IMR-90 (cell line): Measurements from ENCODE around the gene SGCA. TPM values are rescaled to one million over a fixed set of nuclear protein-coding genes. Genes with fewer than 3 reads are reported as not detected.
A peak's percentile ranks its signal among the peaks of the same experiment; 100 is the strongest.

Experiments used
- ATAC-seq: fragments of 200-7000 bp; cut with Tn5 transposase; 2 replicates; pipeline ENCODE4 v1.9.1; 2020; ENCODE audit warnings: low read depth, mild to moderate bottlenecking, moderate library complexity
- BruUV-seq: library from RNA; stranded (reverse); fragments of 400-500 nt; replicated peaks from 2 replicates; lab custom pipeline; 2021; lab: Mats Ljungman, UMichigan
- CTCF ChIA-PET: fragments of 300-600 bp; formaldehyde crosslinking; extraction: SDS; loops from one replicate; lab custom pipeline; 2021; ENCODE audit warnings: antibody characterized with exemption; lab: Yijun Ruan, JAX
- POLR2A ChIA-PET: fragments of 300-600 bp; sonication (Branson Sonifier 250); formaldehyde crosslinking; loops from one replicate; lab custom pipeline; 2022; ENCODE audit warnings: antibody characterized with exemption; ENCODE audit not compliant: unreplicated experiment; lab: Charles Lee
- DNase-seq: peaks from one replicate; pipeline ENCODE4 v3.0.0; 2013
- H2AFZ ChIP-seq: replicated peaks from 2 replicates; pipeline ENCODE3; 2013; ENCODE audit warnings: low read length, mild to moderate bottlenecking; ENCODE audit not compliant: poor library complexity
- H2AK5ac ChIP-seq: 2 replicates; pipeline ENCODE4 v1.6.1; 2013; ENCODE audit warnings: low read depth, low read length, inconsistent platforms
- H2AK9ac ChIP-seq: replicated peaks from 2 replicates; pipeline ENCODE3; 2013; ENCODE audit warnings: mild to moderate bottlenecking, low read depth, low read length, moderate library complexity; ENCODE audit not compliant: poor library complexity
- H2BK120ac ChIP-seq: 2 replicates; pipeline ENCODE4 v1.6.1; 2013; ENCODE audit warnings: low read depth, low read length, inconsistent platforms
- H2BK15ac ChIP-seq: 3 replicates; pipeline ENCODE4 v1.6.1; 2013; ENCODE audit warnings: low read depth, low read length, inconsistent platforms
- H2BK20ac ChIP-seq: 2 replicates; pipeline ENCODE4 v1.6.1; 2013; ENCODE audit warnings: low read depth, mild to moderate bottlenecking, inconsistent platforms, low read length, moderate library complexity
- H2BK5ac ChIP-seq: 2 replicates; pipeline ENCODE4 v1.6.1; 2013; ENCODE audit warnings: mild to moderate bottlenecking, low read depth, low read length, inconsistent platforms; ENCODE audit not compliant: poor library complexity, severe bottlenecking
- H3K14ac ChIP-seq: replicated peaks from 2 replicates; pipeline ENCODE4 v1.6.1; 2013; ENCODE audit warnings: low read depth, low read length, inconsistent platforms
- H3K18ac ChIP-seq: 2 replicates; pipeline ENCODE4 v1.6.1; 2013; ENCODE audit warnings: low read depth, low read length, control low read depth
- H3K23ac ChIP-seq: 2 replicates; pipeline ENCODE4 v1.6.1; 2013; ENCODE audit warnings: low read depth, low read length, inconsistent platforms
- H3K27ac ChIP-seq: 2 replicates; pipeline ENCODE4 v1.5.1; 2013; ENCODE audit warnings: mild to moderate bottlenecking, control low read depth, low read length; ENCODE audit not compliant: insufficient read depth
- H3K27me3 ChIP-seq: 2 replicates; pipeline ENCODE4 v1.6.1; 2013; ENCODE audit warnings: low read length; ENCODE audit not compliant: control insufficient read depth, insufficient read depth
- H3K36me3 ChIP-seq: 2 replicates; pipeline ENCODE4 v1.6.1; 2013; ENCODE audit warnings: low read length, mixed read lengths; ENCODE audit not compliant: control insufficient read depth, insufficient read depth
- H3K4ac ChIP-seq: 2 replicates; pipeline ENCODE4 v1.6.1; 2013; ENCODE audit warnings: low read depth, low read length, inconsistent platforms
- H3K4me1 ChIP-seq: 2 replicates; pipeline ENCODE4 v1.6.1; 2013; ENCODE audit warnings: low read length, mixed read lengths; ENCODE audit not compliant: control insufficient read depth, insufficient read depth
- H3K4me2 ChIP-seq: 2 replicates; pipeline ENCODE4 v1.6.1; 2013; ENCODE audit warnings: low read depth, mild to moderate bottlenecking, control low read depth, low read length, moderate library complexity
- H3K4me3 ChIP-seq: 2 replicates; pipeline ENCODE4 v1.5.1; 2013; ENCODE audit warnings: low read depth, mild to moderate bottlenecking, control low read depth, low read length, moderate library complexity; ENCODE audit not compliant: insufficient read depth
- H3K56ac ChIP-seq: 2 replicates; pipeline ENCODE4 v1.6.1; 2013; ENCODE audit warnings: low read length, inconsistent platforms; ENCODE audit not compliant: insufficient read depth; ENCODE audit errors: extremely low read depth
- H3K79me1 ChIP-seq, 2 experiments: 2 replicates each; pipeline ENCODE4 v1.6.1; 2013; ENCODE audit warnings: low read length in 2 of 2, inconsistent platforms in 1 of 2, low read depth in 1 of 2
- H3K9ac ChIP-seq: 2 replicates; pipeline ENCODE4 v1.6.1; 2013; ENCODE audit warnings: low read depth, low read length, control low read depth
- H3K9me1 ChIP-seq: 2 replicates; pipeline ENCODE4 v1.6.1; 2013; ENCODE audit warnings: low read length, inconsistent platforms; ENCODE audit not compliant: insufficient read depth
- H3K9me3 ChIP-seq: 2 replicates; pipeline ENCODE4 v1.6.1; 2013; ENCODE audit warnings: low read length; ENCODE audit not compliant: control insufficient read depth, insufficient read depth
- H4K20me1 ChIP-seq: 2 replicates; pipeline ENCODE4 v1.6.1; 2013; ENCODE audit warnings: low read length, inconsistent platforms; ENCODE audit not compliant: insufficient read depth
- H4K5ac ChIP-seq: 2 replicates; pipeline ENCODE4 v1.6.1; 2013; ENCODE audit warnings: mild to moderate bottlenecking, low read depth, low read length, control low read depth
- H4K8ac ChIP-seq, 2 experiments: 2 replicates each; pipeline ENCODE4 v1.6.1; 2013; ENCODE audit warnings: low read depth in 2 of 2, low read length in 2 of 2, control low read depth in 1 of 2, inconsistent platforms in 1 of 2
- H4K91ac ChIP-seq: 2 replicates; pipeline ENCODE4 v1.6.1; 2013; ENCODE audit warnings: low read depth, low read length, inconsistent platforms; ENCODE audit not compliant: insufficient read depth
- ELK1 ChIP-seq: fragments of 150-350 bp; IDR thresholded peaks from 2 replicates; pipeline ENCODE4 v1.6.1; 2016; ENCODE audit warnings: low read depth, mild to moderate bottlenecking, low read length, moderate library complexity, borderline replicate concordance
- MAZ ChIP-seq: IDR thresholded peaks from 2 replicates; pipeline ENCODE4 v1.6.1; 2012; ENCODE audit warnings: low read depth, mild to moderate bottlenecking, low read length, improper control_type of control experiment, moderate library complexity, borderline replicate concordance
- WGBS, 2 experiments: methylation state at CpG; one replicate each; pipeline versions ENCODE4 v1.1.5 to v1.1.7; 2013; ENCODE audit warnings: missing lambda C conversion rate in 2 of 2; ENCODE audit not compliant: insufficient read length in 1 of 2; ENCODE audit errors: extremely low coverage in 2 of 2; 5-methylcytosine and 5-hydroxymethylcytosine counted together
- dilution Hi-C: fragments of 300-500 bp; cut with HindIII; formaldehyde crosslinking; loops from one replicate; pipeline ENCODE4 v1.14.3; 2018; ENCODE audit warnings: low sequenced_read_pairs; ENCODE audit not compliant: unreplicated experiment
- in situ Hi-C: fragments of 300-500 bp; cut with MboI; formaldehyde crosslinking; loops from 3 replicates; pipeline ENCODE4 v1.14.3; 2019; ENCODE audit warnings: low sequenced_read_pairs, inconsistent platforms, mixed read lengths
- intact Hi-C: fragments of 100-400 bp; cut with micrococcal nuclease; formaldehyde crosslinking; loops from 2 replicates; pipeline ENCODE4 v1.10.0; 2022
- polyA plus RNA-seq, 3 experiments: library from polyadenylated mRNA; depleted of rRNA; stranded (reverse); fragments of >200 nt; gene quantifications; 2 replicates each; pipeline ENCODE4 v1.2.3, GENCODE V29; 2012; ENCODE audit warnings: low replicate concordance in 1 of 3
- total RNA-seq: library from RNA; depleted of rRNA; stranded (reverse); fragments of >200 nt; gene quantifications from 2 replicates; pipeline ENCODE4 v1.2.3, GENCODE V29; 2012

The SGCA gene
- total and polyA plus RNA-seq, 2 of the 4 experiments (the other 2 are of a cell fraction), result 0.19 TPM; not detected in 1

GRCh38 chr17:50168319-50168718 is 2.5 kb downstream of the SGCA start:
- Histone ChIP-seq H3K4me1 (peaks cover 5% of the 10 kb centered on the region), H3K4me2 (no peak overlapping the region), H3K9me3 (no peaks in the 10 kb centered on the region), H2AK9ac (peak overlapping the region; percentile 51), H2BK5ac (no peak overlapping the region), H2BK15ac (no peak overlapping the region), H2AFZ (peak overlapping the region; percentile 56), H4K8ac (no peak overlapping the region), H4K5ac (no peak overlapping the region), H2BK120ac (no peak overlapping the region), H3K23ac (no peak overlapping the region), H3K9ac (no peak overlapping the region), H3K4ac (no peak overlapping the region), H3K4me3 (no peak overlapping the region), H3K36me3 (no peaks in the 10 kb centered on the region), H3K27me3 (no peaks in the 10 kb centered on the region), H2AK5ac (peak overlapping the region; percentile 59), H4K91ac (no peak overlapping the region), H2BK20ac (no peak overlapping the region), H3K79me1 (peaks cover 3 to 9% of the 10 kb centered on the region in 2 experiments; a peak in 2 of 4 replicates), H3K18ac (no peak overlapping the region), H3K9me1 (peaks cover 9% of the 10 kb centered on the region; the same call in 1 of the 2 replicates), H3K14ac (no peak overlapping the region), H3K56ac (no peak overlapping the region), H3K27ac (no peak overlapping the region), H4K20me1 (no peaks in the 10 kb centered on the region)
- dilution Hi-C loops (no loop called here), intact Hi-C loops (no loop called here), in situ Hi-C loops (no loop called here)
- WGBS, 2 experiments, result 78% methylated on average over 5 of the region's 13 CpGs; no CpG with 5 or more reads in 1 of the 2 experiments
- BruUV-seq, result no TSS peak
- ATAC-seq (no peak), DNase-seq (no peak)
- CTCF ChIA-PET, result interaction anchor here (0.9 to 3.0 kb wide), 2 partner anchors 101 to 126 kb away, joined by 3 to 54 read pairs; no protein-coding TSS in a partner anchor
- TF ChIP-seq MAZ, result no peak
- no peak for TF ChIP-seq ELK1
- POLR2A ChIA-PET, result no interaction called here
